ENCODE data around the gene ZNF490. TPM values are rescaled to one million over a fixed set of nuclear protein-coding genes. Genes with fewer than 3 reads are reported as not detected.

The ZNF490 gene
- total and polyA plus RNA-seq, 2 of the 4 experiments (the other 2 are of a cell fraction), result 1.7 to 9.0 TPM

DNA sequence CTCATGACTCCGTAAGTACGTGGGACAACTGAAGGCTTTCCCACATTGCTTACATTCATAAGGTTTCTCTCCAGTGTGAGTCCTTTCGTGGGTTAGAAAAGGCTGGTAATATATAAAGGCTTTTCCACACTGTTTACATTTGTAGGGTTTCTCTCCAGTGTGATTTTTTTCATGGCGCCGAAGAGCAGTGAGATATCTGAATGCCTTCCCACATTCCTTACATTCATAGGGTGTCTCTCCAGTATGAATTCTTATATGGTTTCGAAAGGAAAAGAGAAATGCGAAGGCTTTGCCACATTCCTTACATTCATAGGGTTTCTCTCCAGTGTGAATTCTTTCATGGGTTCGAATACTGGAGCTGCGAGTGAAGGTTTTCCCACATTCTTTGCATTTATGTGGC is 29.5 kb downstream of the ZNF490 start:
- in situ Hi-C loops (cut with MboI; ENCODE audit: low sequenced_read_pairs) (no loop called here), dilution Hi-C loops (cut with HindIII; ENCODE audit: low sequenced_read_pairs, unreplicated experiment) (no loop called here), intact Hi-C loops (cut with micrococcal nuclease) (no loop called here)
- Histone ChIP-seq H2BK20ac (ENCODE audit: low read depth, low read length) (no peak overlapping the region), H3K36me3 (ENCODE audit: control insufficient read depth, insufficient read depth, low read length) (peaks cover 36% of the 10 kb centered on the region), H3K4me1 (ENCODE audit: control insufficient read depth, insufficient read depth, low read length) (no peaks in the 10 kb centered on the region; the same call in 1 of the 2 replicates), H2BK120ac (ENCODE audit: low read depth, low read length) (no peak overlapping the region), H3K56ac (ENCODE audit: extremely low read depth, insufficient read depth, low read length) (no peak overlapping the region), H3K9ac (ENCODE audit: low read depth, low read length) (no peak overlapping the region), H3K14ac (replicated peaks; ENCODE audit: low read depth, low read length) (no peak overlapping the region), H3K4me3 (ENCODE audit: insufficient read depth, low read depth, low read length) (no peak overlapping the region), H3K4me2 (ENCODE audit: low read depth, low read length) (no peak overlapping the region), H4K5ac (ENCODE audit: low read depth, low read length) (no peak overlapping the region), H3K9me1 (ENCODE audit: insufficient read depth, low read length) (no peaks in the 10 kb centered on the region), H2AFZ (replicated peaks; ENCODE audit: low read length, poor library complexity) (no peak overlapping the region), H3K27me3 (ENCODE audit: control insufficient read depth, insufficient read depth, low read length) (no peaks in the 10 kb centered on the region), H2BK15ac (ENCODE audit: low read depth, low read length) (no peak overlapping the region), H3K18ac (ENCODE audit: low read depth, low read length) (no peak overlapping the region), H3K9me3 (ENCODE audit: control insufficient read depth, insufficient read depth, low read length) (peaks cover 37% of the 10 kb centered on the region), H4K91ac (ENCODE audit: insufficient read depth, low read depth, low read length) (no peak overlapping the region), H3K79me1 (ENCODE audit: low read depth in 1 of 2, low read length in 2 of 2) (peaks cover 0 to 3% of the 10 kb centered on the region in 2 experiments; a peak in 1 of 4 replicates), H3K27ac (ENCODE audit: insufficient read depth, low read length) (no peak overlapping the region), H2BK5ac (ENCODE audit: low read depth, low read length, poor library complexity, severe bottlenecking) (no peak overlapping the region), H2AK5ac (ENCODE audit: low read depth, low read length) (no peak overlapping the region), H2AK9ac (replicated peaks; ENCODE audit: low read depth, low read length, poor library complexity) (no peak overlapping the region), H3K4ac (ENCODE audit: low read depth, low read length) (no peak overlapping the region), H3K23ac (ENCODE audit: low read depth, low read length) (no peak overlapping the region), H4K8ac (ENCODE audit: low read depth in 2 of 2, low read length in 2 of 2) (no peak overlapping the region), H4K20me1 (ENCODE audit: insufficient read depth, low read length) (no peaks in the 10 kb centered on the region; the same call in 1 of the 2 replicates)
- DNase-seq, result no peak
- TSS peak; percentile 38 for BruUV-seq (replicated peaks)
- ATAC-seq (ENCODE audit: low read depth), result no peak
- TF ChIP-seq, protein P1, sequence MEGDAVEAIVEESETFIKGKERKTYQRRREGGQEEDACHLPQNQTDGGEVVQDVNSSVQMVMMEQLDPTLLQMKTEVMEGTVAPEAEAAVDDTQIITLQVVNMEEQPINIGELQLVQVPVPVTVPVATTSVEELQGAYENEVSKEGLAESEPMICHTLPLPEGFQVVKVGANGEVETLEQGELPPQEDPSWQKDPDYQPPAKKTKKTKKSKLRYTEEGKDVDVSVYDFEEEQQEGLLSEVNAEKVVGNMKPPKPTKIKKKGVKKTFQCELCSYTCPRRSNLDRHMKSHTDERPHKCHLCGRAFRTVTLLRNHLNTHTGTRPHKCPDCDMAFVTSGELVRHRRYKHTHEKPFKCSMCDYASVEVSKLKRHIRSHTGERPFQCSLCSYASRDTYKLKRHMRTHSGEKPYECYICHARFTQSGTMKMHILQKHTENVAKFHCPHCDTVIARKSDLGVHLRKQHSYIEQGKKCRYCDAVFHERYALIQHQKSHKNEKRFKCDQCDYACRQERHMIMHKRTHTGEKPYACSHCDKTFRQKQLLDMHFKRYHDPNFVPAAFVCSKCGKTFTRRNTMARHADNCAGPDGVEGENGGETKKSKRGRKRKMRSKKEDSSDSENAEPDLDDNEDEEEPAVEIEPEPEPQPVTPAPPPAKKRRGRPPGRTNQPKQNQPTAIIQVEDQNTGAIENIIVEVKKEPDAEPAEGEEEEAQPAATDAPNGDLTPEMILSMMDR (conservative IDR thresholded peaks at IDR 0.05; ENCODE audit: low read depth, low read length), result no peak
- TF ChIP-seq, protein P2, sequence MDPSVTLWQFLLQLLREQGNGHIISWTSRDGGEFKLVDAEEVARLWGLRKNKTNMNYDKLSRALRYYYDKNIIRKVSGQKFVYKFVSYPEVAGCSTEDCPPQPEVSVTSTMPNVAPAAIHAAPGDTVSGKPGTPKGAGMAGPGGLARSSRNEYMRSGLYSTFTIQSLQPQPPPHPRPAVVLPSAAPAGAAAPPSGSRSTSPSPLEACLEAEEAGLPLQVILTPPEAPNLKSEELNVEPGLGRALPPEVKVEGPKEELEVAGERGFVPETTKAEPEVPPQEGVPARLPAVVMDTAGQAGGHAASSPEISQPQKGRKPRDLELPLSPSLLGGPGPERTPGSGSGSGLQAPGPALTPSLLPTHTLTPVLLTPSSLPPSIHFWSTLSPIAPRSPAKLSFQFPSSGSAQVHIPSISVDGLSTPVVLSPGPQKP (IDR thresholded peaks at IDR 0.05; ENCODE audit: borderline replicate concordance, low read depth, low read length), result no peak
- no peak for TF ChIP-seq RAD21 (IDR thresholded peaks at IDR 0.05; ENCODE audit: low read length)
- TF ChIP-seq CHD1 (IDR thresholded peaks at IDR 0.05; ENCODE audit: low read depth, low read length), result no peak
- TF ChIP-seq BHLHE40 (IDR thresholded peaks at IDR 0.05; ENCODE audit: low read depth, low read length), result no peak
- TF ChIP-seq RCOR1 (IDR thresholded peaks at IDR 0.05; ENCODE audit: insufficient replicate concordance, low read length), result no peak
- TF ChIP-seq CEBPB (IDR thresholded peaks at IDR 0.05; ENCODE audit: low read depth, low read length), result no peak
- TF ChIP-seq MXI1 (IDR thresholded peaks at IDR 0.05; ENCODE audit: borderline replicate concordance, low read depth, low read length), result no peak
- no peak for TF ChIP-seq USF2 (IDR thresholded peaks at IDR 0.05; ENCODE audit: low read depth, low read length)
- no peak for TF ChIP-seq SMC3 (IDR thresholded peaks at IDR 0.05; ENCODE audit: low read depth, low read length)
- ChIA-PET CTCF (no interaction called here), POLR2A (ENCODE audit: unreplicated experiment) (no interaction called here)
- WGBS, 2 experiments (ENCODE audit: extremely low coverage in 2 of 2, insufficient read length in 1 of 2), result no CpG with 5 or more reads among the region's 9 CpGs
